Stimulated activated CD4-positive, alpha-beta T cell treated with anti-CD3 and anti-CD28 coated beads, Interleukin-1b, Interleukin-23, amount 100 ng/mL, for 24 hours (primary cell): ENCODE measurements around the gene LIFR.
"Not testable (repeated sequence)": the region's sequence is repeated elsewhere in the genome, so short reads cannot be mapped to it uniquely, and the experiment has no call there.

ENCODE experiments used
- DNase-seq, 4 experiments: peaks; one replicate each; pipeline ENCODE4 v3.0.0-alpha.2; 2020; ENCODE audit warnings: low read depth in 4 of 4, low spot score in 1 of 4

LIFR gene

DNA sequence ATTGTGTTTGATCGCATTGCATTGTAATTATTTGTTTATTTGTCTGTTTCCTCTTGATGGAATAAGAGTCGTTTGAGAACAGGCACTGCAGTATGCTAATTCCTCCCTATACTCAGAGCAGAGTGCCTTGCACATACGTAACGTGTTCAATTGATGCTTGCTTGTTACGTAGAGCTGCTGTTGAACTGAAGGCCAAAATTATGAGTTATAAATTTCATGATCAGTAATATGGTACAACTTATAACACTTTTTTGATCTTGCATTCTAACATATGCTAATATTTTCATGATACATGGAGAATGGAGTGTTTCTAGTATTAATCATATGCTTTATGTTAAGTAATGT is 26.5 kb upstream of the LIFR start:
- no peak for DNase-seq

DNA sequence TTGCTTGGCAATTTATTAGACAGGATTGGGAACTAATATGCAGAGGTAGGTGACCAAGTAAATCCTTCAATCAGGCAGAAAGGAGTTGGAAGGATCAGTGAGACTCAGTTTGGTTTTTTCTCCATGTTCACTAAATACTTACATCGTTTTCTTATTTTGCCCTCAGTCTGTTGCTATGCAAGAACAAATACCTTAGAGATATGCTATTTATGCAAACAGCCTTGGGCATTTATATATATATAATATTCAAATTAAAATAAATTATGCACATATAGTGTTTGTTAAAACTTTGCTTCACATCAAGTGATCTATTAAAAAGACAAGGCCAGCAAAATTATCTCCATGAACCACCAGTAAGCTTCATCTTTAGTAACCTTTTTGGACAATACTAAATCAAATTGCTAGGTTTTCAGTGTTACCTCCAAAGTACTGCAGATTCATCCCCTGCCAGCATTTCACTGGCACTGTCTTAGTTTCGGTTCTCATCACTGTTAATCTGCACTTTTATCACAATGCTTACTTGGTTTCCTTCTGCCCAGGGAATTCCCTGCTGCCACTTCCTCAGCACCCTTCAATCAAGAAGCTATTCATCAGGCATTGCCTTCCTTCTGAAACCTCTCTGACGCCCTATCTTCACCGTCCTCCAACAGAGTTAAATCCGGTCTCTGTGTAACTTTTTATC is 26.0 kb upstream of the LIFR start:
- DNase-seq = no peak

DNA sequence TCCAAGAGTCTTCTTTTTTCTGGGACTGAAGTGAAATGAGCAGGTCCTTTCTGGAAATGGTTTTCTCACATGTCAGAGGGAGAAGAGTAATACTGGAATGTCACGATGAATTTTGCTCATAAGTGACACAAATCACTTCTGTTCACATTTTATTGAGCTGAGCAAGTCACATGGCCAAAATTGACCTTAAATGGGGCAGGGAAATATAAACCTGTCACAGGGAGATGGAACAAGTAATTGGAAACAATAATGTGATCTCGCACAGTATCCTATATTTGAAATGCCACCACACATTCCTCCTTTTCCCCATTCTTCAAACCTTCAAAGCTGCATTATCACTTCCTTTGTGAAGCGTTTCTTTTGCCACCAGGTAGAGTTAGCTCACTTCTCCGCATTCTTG is 25.2 kb upstream of the LIFR start:
- no peak for DNase-seq

DNA sequence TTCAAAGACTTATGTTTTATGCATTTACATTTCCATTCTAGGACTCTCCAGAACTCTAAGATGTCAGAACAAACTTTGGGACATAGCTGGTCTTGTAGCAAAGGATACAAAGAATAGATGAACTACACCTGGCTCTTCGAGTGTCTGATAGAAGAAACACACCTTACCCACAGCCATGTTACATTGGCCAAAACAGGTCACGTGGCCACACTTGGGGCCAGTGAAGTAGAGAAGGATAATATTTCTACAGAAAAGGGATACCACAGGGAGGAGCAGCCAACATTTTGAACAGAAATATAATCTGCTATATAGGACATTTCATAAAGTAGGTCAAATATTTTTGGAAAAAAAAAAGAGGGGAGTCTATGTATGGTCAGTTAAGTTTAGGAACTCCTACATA is 22.7 kb upstream of the LIFR start:
- DNase-seq = no peak

DNA sequence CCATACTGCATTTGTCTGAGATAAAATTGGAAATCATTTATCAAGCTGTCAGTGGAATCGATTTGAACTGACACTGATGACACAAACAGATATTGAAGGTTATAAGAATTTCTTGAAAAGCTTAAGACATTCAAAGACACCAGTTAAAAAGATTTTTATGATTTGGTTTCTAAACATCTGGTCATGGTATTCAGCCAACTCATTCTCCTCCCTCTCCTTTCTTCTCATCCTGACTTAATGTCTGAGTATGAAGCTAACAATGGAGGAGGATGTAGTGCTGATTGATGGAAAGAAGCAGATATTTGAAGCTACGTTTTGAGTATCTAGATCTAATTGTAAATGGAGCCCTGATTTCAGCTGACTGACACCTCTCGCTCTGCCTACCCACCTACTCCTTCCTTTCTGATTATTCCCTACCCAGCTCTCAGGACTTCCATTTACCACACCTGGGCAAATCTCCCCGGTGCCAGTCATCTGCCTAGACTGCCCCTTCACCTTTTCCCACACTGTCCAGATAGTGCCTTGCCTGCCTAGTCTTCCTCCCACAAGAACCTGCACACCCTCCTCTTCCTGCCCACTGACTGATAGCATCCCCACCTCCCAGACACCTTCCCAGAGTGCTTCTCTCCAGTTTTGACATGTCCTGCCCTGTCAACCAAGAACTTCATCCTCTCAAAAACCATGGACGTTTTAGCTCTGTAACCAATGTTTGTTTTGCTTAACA is 20.7 kb upstream of the LIFR start:
- no peak for DNase-seq

DNA sequence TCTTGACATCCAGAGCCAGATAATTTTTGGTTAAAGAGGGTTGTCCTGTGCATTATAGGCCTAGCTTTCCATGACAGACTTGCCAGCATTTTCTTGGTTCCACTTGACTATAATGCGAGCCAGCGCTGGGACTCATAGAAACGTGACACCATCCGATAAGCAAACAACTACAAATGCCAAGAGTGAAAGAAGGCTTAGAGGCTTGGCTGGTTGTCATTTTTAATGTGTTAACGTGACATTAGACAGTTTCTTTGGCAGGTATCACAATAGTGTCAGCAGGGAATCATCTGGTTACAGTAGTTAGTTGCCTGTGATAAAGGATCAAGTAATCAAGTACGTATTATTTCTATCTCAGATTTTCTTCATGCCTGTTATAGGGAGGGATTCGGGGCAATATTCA is 20.0 kb upstream of the LIFR start:
- no peak for DNase-seq

DNA sequence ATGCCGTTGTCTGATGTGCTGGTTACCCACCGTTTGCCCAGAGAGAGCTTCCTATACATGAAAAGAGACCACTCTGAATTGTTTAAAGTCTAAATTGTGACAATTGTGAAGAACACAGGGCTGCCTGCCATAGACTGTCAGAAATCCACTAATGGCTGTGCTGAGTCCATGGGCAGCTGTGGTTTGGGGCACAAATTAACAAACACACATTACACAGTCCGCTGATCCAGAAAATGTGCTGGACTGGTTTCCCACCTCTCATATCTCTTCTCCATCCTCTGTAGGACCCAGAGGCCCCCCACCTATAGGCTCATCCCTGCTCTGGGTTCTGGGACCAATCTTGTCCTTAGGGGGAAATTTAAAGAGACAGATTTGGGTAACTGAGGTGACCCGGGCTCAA is 19.0 kb upstream of the LIFR start:
- no peak for DNase-seq

DNA sequence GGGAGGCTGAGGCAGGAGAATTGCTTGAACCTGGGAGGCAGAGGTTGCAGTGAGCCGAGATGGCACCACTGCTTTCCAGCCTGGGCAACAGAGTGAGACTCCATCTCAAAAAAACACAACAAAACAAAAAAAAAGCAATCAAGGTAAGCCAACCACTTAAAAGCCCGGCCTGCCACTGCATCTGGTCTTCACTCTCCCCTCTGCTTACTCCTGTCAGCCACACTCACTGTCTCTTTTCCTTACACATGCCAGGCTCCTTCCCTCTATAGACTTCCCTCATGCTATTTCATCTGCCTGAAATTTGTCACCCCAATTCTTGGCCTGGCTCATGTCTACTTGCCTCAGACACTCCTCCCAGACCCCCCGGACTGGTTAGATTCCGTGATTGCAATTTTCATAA is 17.6 kb upstream of the LIFR start:
- DNase-seq = no peak

DNA sequence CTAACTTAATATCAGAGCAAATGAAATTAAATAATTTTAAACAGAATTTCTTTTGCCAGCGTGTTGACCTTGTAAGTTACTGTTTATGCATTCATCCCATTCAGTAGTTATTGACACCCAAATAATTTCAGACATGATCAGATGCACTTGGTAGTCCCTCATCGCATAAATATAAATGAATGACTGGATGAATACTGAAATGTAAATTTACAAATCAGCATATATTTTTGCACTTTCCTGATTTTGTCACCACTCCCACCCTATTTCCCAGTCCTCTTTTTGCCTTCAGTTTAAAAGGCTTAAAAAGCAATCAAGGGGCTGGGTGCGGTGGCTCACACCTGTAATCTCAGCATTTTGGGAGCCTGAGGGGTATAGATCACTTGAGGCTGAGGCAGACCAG is 17.1 kb upstream of the LIFR start:
- no peak for DNase-seq

DNA sequence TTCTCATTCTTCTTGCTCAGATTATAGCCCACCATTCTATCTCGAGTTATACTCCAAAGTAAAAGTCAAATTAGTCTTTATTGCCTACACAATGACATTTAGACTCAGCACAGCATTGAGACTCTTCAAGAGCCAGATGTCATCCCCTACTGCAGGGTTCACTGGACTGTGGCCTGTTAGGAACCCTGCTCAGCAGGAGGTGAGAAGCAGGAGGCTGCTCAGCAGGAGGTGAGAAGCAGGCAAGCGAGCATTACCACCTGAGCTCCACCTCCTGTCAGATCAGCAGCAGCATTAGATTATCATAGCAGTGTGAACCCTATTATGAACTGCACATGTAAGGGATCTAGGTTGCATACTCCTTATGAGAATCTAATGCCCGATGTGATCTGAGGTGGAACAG is 12.7 kb upstream of the LIFR start:
- DNase-seq = no peak

DNA sequence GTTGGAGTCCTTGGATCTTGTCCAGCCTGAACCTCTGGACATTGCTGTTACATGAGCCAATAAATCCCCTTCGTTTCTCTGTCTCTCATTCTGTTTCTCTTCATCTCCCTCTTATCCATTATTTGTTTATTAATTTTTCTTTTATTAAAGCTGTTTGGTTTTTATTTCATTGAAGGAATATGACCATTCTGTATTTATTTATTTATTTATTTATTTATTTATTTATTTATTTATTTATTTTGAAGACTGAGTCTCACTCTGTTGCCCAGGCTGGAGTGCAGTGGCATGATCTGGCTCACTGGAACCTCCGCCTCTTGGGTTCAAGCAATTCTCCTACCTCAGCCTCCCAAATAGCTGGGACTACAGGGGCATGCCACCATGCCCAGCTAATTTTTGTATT is 10.9 kb upstream of the LIFR start:
- not testable (repeated sequence) for DNase-seq

DNA sequence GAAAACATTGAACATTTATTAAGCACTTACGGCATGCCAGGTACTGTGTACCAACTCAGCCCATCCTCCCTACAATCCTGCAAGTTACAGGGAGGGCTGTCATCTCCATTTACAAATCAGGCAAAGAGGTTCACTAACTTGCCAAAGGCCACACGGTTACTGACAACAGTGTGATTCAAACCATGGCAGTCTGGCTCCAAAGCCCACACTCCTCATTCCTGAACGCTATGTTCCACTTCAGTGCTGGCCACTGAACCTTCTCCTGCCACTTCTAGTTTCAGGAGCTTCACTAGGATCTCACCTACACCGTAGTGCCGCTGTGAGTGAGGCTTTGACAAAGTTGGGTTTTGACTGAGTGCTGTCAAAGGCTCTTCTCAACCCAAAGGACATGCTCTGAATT is 7.2 kb upstream of the LIFR start:
- no peak for DNase-seq

DNA sequence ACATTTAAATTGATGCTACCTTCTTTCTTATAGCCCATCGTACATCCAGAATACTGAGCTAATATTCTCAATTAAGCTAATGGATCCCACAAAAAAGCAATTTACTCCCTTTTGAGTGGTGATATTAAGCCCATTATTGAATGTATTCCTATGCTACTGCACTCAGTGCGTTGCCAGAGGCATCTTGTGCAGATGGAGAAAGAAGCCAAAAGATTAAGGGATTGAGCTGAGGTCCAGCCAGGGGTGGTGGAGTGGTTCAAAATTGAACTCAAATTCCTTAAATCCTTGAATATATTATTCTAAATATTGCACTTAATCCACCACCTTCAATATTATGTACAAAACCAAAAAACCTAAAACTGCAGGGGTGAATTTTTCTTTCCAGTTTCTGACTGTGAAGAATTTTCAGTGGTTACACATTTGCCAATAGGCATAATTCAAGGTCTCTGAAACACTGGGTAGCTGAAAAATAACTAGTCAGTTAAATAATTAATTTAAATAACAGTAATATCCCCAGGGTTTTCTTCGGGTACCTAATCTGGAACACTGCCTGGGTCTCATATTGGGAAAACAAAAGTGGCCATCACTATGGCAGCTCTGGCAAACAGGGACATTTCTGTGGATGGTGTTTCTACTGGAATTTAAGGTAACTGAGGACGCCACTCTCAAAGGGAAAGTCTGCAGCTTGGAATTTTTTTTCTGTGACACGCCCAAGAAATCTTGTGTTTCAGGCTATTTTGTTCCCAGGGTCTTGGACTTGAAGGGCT is 6.2 kb upstream of the LIFR start:
- DNase-seq = no peak

DNA sequence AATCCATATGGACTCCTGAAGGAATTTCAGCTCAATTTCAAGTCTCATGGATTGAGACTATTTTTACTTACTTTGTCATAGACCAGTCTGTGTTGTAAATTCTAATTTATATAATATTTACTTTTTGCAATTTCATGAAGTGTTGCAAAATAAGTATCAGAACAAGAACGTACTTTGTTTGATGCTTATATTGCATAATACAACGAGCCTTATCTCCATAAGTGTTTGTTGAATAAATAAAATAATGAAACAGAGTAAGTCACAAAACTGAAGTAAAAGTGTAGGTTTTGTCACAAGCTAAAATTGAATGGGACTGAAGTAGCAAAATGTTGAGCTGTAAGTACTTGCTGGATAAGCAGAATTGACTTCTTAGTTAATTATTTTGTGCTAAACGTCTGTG is 3.0 kb upstream of the LIFR start:
- DNase-seq = no peak

DNA sequence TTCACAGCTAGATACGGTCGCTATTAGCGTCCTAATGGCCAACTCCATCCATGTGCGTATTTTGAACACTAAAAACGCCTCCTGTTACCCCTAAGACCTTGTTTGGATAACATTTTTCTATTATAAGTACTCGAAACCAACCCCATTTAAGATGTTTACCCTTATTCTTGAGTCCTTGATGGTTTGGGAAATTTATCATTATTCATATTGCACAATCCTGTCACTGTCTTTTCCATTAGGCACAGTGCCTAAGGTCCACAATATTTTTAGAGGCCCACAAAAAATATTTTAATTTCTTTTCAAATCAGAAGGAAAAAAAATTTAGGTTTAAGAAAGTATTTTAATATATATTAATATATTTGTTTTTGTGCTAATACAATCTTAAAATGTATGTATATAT is 1.3 kb upstream of the LIFR start:
- DNase-seq = no peak

DNA sequence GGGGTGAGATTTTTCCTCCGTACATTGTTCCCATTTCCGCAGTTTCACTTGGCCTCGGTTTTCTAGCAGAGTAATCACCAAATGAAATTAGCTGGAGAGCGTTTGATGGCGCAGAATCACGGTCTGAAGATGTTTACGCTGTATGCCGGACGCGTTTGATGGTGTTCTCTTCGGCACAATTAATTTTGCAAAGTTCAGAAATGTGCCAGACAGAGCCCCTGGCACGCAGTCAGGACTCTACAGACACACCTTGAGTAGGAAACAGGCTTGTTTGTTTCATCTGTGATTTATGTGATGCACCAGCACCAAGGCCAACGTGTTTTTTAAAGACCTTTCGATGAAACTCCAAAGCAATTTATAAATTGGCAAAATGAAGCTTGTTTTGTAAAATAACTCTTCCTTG is 863 bp upstream of the LIFR start:
- DNase-seq = no peak

DNA sequence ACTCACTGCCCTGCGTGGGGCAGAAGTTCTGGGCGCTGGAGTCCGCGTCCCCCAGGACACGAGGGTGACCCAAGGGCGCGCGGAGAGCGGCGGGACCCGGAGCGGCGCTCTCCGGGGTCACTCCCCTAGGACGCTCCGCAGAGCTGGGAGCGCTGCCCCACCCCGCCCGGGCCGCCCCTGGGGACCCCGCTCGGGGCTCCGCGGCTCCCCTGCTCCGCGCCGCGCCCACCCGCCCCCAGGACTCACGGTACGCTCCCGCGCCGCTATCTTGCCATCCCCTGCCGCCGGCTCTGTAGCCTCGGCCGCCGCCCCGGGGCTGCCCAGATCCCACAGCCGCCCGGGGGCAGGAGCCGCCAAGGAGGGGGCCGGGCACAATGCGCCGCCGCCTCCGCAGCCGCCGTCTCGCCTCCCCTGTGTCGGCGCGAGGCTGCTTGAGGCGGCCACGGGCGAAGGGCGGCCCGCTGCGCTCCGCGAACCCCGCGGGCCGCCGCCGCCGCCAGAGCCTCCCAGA is 303 bp downstream of the LIFR start:
- DNase-seq = peak in 1 of 4 experiments; percentile 1

DNA sequence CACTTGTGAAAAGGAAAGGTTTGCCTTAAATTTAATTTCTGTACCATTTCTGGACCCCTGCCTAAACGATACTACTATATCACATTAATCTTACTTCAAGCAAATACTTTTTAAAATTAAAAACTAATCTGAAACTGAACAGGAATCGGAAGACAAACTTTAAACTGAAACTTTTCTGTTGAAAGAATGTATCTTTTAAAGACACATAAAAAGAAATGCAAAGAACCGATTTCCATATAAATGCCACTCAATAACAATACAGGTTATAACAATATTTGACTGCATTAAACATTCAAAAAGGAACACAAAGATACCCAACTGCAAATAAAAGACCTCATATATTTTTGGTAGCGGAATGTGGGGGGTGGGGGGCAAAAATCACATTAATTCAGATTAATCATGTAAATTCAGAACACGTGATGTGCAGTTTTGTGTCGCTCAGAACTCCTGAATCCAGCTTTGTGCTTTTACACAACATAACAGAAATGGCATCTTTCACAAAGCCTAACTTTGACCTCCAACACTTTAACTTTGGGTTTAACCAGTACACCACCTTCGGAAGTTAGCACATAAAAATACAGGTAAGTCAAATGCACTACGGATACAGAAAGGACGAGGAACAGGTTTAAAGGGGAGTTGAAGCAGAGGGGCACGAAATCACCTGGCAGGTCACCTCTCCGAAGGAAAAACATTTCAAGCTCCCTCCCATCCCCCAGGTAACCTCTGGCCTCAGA is 925 bp downstream of the LIFR start:
- DNase-seq = no peak

DNA sequence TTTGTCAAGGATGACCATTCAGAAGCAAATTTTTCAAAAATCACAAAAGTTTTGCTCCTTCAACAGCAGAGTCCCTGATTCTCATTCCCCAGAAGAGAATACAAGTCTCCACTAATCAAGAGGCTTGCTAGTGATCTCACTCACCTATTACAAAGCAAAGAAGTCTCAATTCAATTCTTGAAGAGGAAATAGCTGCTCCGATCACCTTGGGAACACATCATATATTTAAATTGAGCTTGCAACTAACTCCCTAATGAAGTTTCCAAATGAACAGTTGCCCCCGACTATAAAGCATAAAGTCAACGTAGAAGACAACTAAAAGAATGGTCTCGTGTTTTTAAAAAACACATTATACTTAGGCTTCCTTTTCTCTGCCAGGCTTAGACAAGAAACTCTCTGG is 1.6 kb downstream of the LIFR start:
- DNase-seq = no peak

DNA sequence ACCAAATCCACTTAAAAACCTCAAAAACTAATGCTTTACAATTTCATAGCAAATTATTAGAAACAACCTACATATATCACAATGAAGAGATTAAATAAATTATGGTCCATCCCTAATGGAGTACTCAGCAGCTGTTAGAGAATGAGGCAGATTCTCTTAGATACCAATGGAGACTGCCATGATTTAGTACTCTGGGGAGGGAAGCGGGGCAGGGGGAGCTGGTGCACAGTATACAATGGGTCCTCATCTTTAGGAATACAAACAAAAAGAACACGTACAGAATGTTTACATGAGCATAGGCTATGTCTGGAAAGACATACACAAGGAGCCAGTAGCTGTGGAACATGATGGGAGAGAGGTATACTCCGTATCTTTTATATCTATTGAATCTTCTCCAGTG is 2.0 kb downstream of the LIFR start:
- no peak for DNase-seq

DNA sequence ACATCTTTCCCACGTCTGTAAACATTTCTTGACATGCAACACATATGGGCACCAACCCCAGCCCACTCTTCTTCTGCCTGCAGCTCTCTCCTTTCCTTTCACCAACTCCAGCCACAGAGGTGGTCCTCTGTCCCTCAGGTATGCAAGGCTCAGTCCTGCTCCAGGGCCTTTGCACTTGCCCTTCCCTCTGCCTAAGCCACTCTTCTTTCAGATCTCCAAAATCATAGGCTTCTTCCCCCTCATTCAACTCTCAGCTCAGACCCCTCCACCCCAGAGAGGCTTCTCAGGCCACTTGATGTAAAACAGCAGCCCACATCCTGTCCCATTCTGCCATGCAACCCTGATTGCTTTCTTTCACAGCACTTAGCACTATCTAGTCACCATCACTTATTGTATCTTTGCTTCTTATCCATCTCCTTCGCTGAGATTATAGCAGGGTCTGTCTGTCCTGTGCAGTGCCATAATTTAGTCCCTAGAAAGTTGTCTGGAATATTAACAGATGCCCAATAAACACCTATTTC is 3.4 kb downstream of the LIFR start:
- DNase-seq = no peak
